NT2/D1 (cell line): ENCODE measurements around the gene ACSL1.
"Not testable (repeated sequence)": the region's sequence is repeated elsewhere in the genome, so short reads cannot be mapped to it uniquely, and the experiment has no call there.

Experiments
- DNase-seq: peaks from one replicate; pipeline ENCODE4 v3.0.0-alpha.2; 2011; ENCODE audit warnings: low read depth, low spot score
- H3K27me3 ChIP-seq: 2 replicates; pipeline ENCODE4 v1.6.0; 2011; ENCODE audit warnings: mild to moderate bottlenecking; ENCODE audit not compliant: insufficient read length, insufficient read depth
- H3K36me3 ChIP-seq: 2 replicates; pipeline ENCODE4 v1.6.1; 2011; ENCODE audit warnings: mild to moderate bottlenecking, low read length, mixed read lengths; ENCODE audit not compliant: insufficient read depth, insufficient read length
- H3K4me1 ChIP-seq: 2 replicates; pipeline ENCODE4 v1.5.1; 2011; ENCODE audit not compliant: insufficient read depth, insufficient read length
- H3K4me3 ChIP-seq: 2 replicates; pipeline ENCODE4 v1.5.1; 2011; ENCODE audit warnings: low read depth; ENCODE audit not compliant: insufficient read length
- H3K9ac ChIP-seq: 2 replicates; pipeline ENCODE4 v1.6.0; 2011; ENCODE audit warnings: low read depth; ENCODE audit not compliant: insufficient read length
- H3K9me3 ChIP-seq: 2 replicates; pipeline ENCODE4 v1.5.1; 2011; ENCODE audit warnings: mild to moderate bottlenecking, low read length; ENCODE audit not compliant: insufficient read depth
- SUZ12 ChIP-seq: IDR thresholded peaks from 2 replicates; pipeline ENCODE4 v1.6.1; 2011; ENCODE audit not compliant: insufficient read length, insufficient read depth; ENCODE audit errors: extremely low read depth
- YY1 ChIP-seq: IDR thresholded peaks from 2 replicates; pipeline ENCODE4 v1.6.1; 2011; ENCODE audit not compliant: insufficient read length, insufficient read depth
- ZNF274 ChIP-seq: IDR thresholded peaks from 2 replicates; pipeline ENCODE4 v1.6.1; 2011; ENCODE audit warnings: mild to moderate bottlenecking, low read depth, low read length

Gene ACSL1

GRCh38 chr4:184849185-184849584 lies 23.4 kb upstream of the ACSL1 start:
- no peaks in the 10 kb centered on the region for H3K36me3 ChIP-seq
- no peaks in the 10 kb centered on the region for H3K9me3 ChIP-seq
- no peak for TF ChIP-seq SUZ12
- DNase-seq = no peak
- H3K4me1 ChIP-seq = no peaks in the 10 kb centered on the region
- no peak overlapping the region for H3K4me3 ChIP-seq
- no peaks in the 10 kb centered on the region for H3K27me3 ChIP-seq
- H3K9ac ChIP-seq = no peak overlapping the region

GRCh38 chr4:184848510-184848909 lies 22.7 kb upstream of the ACSL1 start:
- H3K36me3 ChIP-seq = no peaks in the 10 kb centered on the region
- TF ChIP-seq YY1 = no peak
- TF ChIP-seq SUZ12 = no peak
- no peak for TF ChIP-seq ZNF274
- no peaks in the 10 kb centered on the region for H3K4me1 ChIP-seq
- no peak overlapping the region for H3K4me3 ChIP-seq
- no peaks in the 10 kb centered on the region for H3K9me3 ChIP-seq
- DNase-seq = no peak
- H3K9ac ChIP-seq = no peak overlapping the region
- no peaks in the 10 kb centered on the region for H3K27me3 ChIP-seq

- Histone ChIP-seq H3K9ac (no peak overlapping the region), H3K4me3 (no peak overlapping the region), H3K9me3 (no peaks in the 10 kb centered on the region), H3K4me1 (no peaks in the 10 kb centered on the region), H3K36me3 (no peaks in the 10 kb centered on the region), H3K27me3 (no peaks in the 10 kb centered on the region)
- no peak for DNase-seq
- no peak for TF ChIP-seq SUZ12
- no peak for TF ChIP-seq ZNF274
- TF ChIP-seq YY1 = no peak
Observed at GRCh38 chr4:184846531-184846930, 20.8 kb upstream of the ACSL1 start.

- no peaks in the 10 kb centered on the region for H3K27me3 ChIP-seq
- H3K9me3 ChIP-seq = no peaks in the 10 kb centered on the region
- H3K4me1 ChIP-seq = no peaks in the 10 kb centered on the region
- TF ChIP-seq ZNF274 = no peak
- no peak for TF ChIP-seq YY1
- TF ChIP-seq SUZ12 = no peak
- H3K4me3 ChIP-seq = no peak overlapping the region
- no peak for DNase-seq
- H3K36me3 ChIP-seq = no peaks in the 10 kb centered on the region
- no peak overlapping the region for H3K9ac ChIP-seq
Observed at GRCh38 chr4:184845367-184846021, 19.7 kb upstream of the ACSL1 start.

- no peak for DNase-seq
- H3K4me3 ChIP-seq = no peak overlapping the region
Observed at GRCh38 chr4:184844742-184845141, 19.0 kb upstream of the ACSL1 start.

GRCh38 chr4:184843984-184844554 lies 18.3 kb upstream of the ACSL1 start:
- H3K9me3 ChIP-seq = no peaks in the 10 kb centered on the region
- H3K27me3 ChIP-seq = no peaks in the 10 kb centered on the region
- no peak overlapping the region for H3K9ac ChIP-seq
- H3K4me3 ChIP-seq = no peak overlapping the region
- no peaks in the 10 kb centered on the region for H3K4me1 ChIP-seq
- no peak for DNase-seq
- TF ChIP-seq SUZ12 = no peak
- no peak for TF ChIP-seq YY1
- TF ChIP-seq ZNF274 = no peak
- H3K36me3 ChIP-seq = no peaks in the 10 kb centered on the region

More at GRCh38 chr4:184844742-184845141, 19.0 kb upstream of the ACSL1 start:
- no peak for TF ChIP-seq ZNF274
- no peak for TF ChIP-seq YY1
- no peak for TF ChIP-seq SUZ12
- Histone ChIP-seq H3K4me1 (no peaks in the 10 kb centered on the region), H3K27me3 (no peaks in the 10 kb centered on the region), H3K9ac (no peak overlapping the region), H3K36me3 (no peaks in the 10 kb centered on the region), H3K9me3 (no peaks in the 10 kb centered on the region)

- not testable (repeated sequence) for H3K4me3 ChIP-seq, H3K27me3 ChIP-seq, H3K9me3 ChIP-seq, H3K4me1 ChIP-seq, H3K36me3 ChIP-seq, H3K9ac ChIP-seq, DNase-seq
Observed at GRCh38 chr4:184839075-184839399, 13.3 kb upstream of the ACSL1 start.

GRCh38 chr4:184838249-184839074 lies 12.7 kb upstream of the ACSL1 start:
- H3K4me3 ChIP-seq = no peak overlapping the region
- H3K9me3 ChIP-seq = no peaks in the 10 kb centered on the region
- no peak for DNase-seq
- H3K9ac ChIP-seq = no peak overlapping the region
- H3K4me1 ChIP-seq = no peaks in the 10 kb centered on the region
- TF ChIP-seq YY1 (no peak), ZNF274 (no peak)
- H3K36me3 ChIP-seq = no peaks in the 10 kb centered on the region
- no peaks in the 10 kb centered on the region for H3K27me3 ChIP-seq
